K562 (cell line): ENCODE results near the gene LMLN. TPM values are rescaled to one million over a fixed set of nuclear protein-coding genes. Genes with fewer than 3 reads are reported as not detected.

Experiments
- DPF2 ChIP-seq: fragments of 450-650 bp; IDR thresholded peaks from 2 replicates; pipeline ENCODE4 v1.6.1; 2016
- ESRRA ChIP-seq: fragments of 450-650 bp; IDR thresholded peaks from 2 replicates; pipeline ENCODE4 v1.6.1; 2014; ENCODE audit warnings: low read depth, mild to moderate bottlenecking, moderate library complexity, borderline replicate concordance
- ETS2 ChIP-seq: IDR thresholded peaks from 2 replicates; pipeline ENCODE4 v1.6.1; 2016; ENCODE audit warnings: borderline replicate concordance, missing genetic modification characterization, mild to moderate bottlenecking, moderate library complexity, missing compliant biosample characterization; ENCODE audit not compliant: poor library complexity, severe bottlenecking
- KAT2B ChIP-seq: IDR thresholded peaks from one replicate; pipeline ENCODE4 v1.6.1; 2012; ENCODE audit warnings: low read depth, mild to moderate bottlenecking, control low read depth, inconsistent platforms, low read length, moderate library complexity
- MLLT1 ChIP-seq, 2 experiments: fragments of 450-650 bp; IDR thresholded peaks; 2 replicates each; pipeline ENCODE4 v1.6.1; 2016
- NFE2 ChIP-seq: IDR thresholded peaks from 2 replicates; pipeline ENCODE4 v1.6.1; 2014; ENCODE audit warnings: antibody characterized with exemption, low read depth
- POLR2G ChIP-seq: fragments of 200-400 bp; formaldehyde crosslinking; IDR thresholded peaks from 2 replicates; pipeline ENCODE4 v1.6.1; 2017; ENCODE audit warnings: low read depth, mild to moderate bottlenecking, antibody characterized with exemption, low read length, moderate library complexity
- RFX5 ChIP-seq: IDR thresholded peaks from 2 replicates; pipeline ENCODE4 v1.6.1; 2011; ENCODE audit warnings: low read depth, mild to moderate bottlenecking, improper control_type of control experiment, low read length
- SMARCB1 ChIP-seq: IDR thresholded peaks from 2 replicates; pipeline ENCODE4 v1.6.1; 2011; ENCODE audit warnings: improper control_type of control experiment, low read depth; ENCODE audit not compliant: insufficient read length
- SP1 ChIP-seq: sonication (generic); formaldehyde crosslinking; IDR thresholded peaks from 2 replicates; pipeline ENCODE4 v1.8.1; 2022; ENCODE audit warnings: mild to moderate bottlenecking, missing genetic modification reagents
- TCF3 ChIP-seq: sonication (generic); formaldehyde crosslinking; IDR thresholded peaks from 2 replicates; pipeline ENCODE4 v1.4.0; 2020; ENCODE audit warnings: mild to moderate bottlenecking, missing genetic modification reagents
- TEAD4 ChIP-seq, 2 experiments: sonication (generic) in 1 of 2; formaldehyde crosslinking in 1 of 2; IDR thresholded peaks; 2 replicates each; pipeline versions ENCODE4 v1.6.1 to v1.8.0; 2012 to 2022; ENCODE audit warnings: borderline replicate concordance in 1 of 2, inconsistent platforms in 1 of 2, low read length in 1 of 2, mild to moderate bottlenecking in 1 of 2, missing genetic modification reagents in 1 of 2
- ZC3H4 ChIP-seq: sonication (generic); formaldehyde crosslinking; IDR thresholded peaks from 2 replicates; pipeline ENCODE4 v1.9.0; 2021; ENCODE audit warnings: missing genetic modification reagents, borderline replicate concordance
- ZFP1 ChIP-seq: fragments of 450-650 bp; formaldehyde crosslinking; IDR thresholded peaks from 2 replicates; pipeline ENCODE4 v1.4.0; 2020; ENCODE audit warnings: mild to moderate bottlenecking, mixed read lengths
- ZHX1 ChIP-seq: fragments of 150-350 bp; conservative IDR thresholded peaks from 2 replicates; pipeline ENCODE4 v1.6.1; 2014; ENCODE audit warnings: low read length
- ZNF175 ChIP-seq: fragments of 200-800 bp; sonication (Bioruptor generic); IDR thresholded peaks from 2 replicates; pipeline ENCODE4 v1.6.1; 2016; ENCODE audit warnings: low read depth, mild to moderate bottlenecking, missing genetic modification characterization, missing compliant biosample characterization
- ZNF263 ChIP-seq: sonication (generic); formaldehyde crosslinking; IDR thresholded peaks from 2 replicates; pipeline ENCODE4 v1.8.0; 2022; ENCODE audit warnings: mild to moderate bottlenecking, missing genetic modification reagents, borderline replicate concordance
- ZNF347 ChIP-seq: fragments of 450-650 bp; formaldehyde crosslinking; IDR thresholded peaks from 2 replicates; pipeline ENCODE4 v1.4.0; 2020; ENCODE audit warnings: low read depth, mild to moderate bottlenecking, moderate library complexity
- ZNF655 ChIP-seq: fragments of 250-450 bp; sonication (Bioruptor Pico); IDR thresholded peaks from 2 replicates; pipeline ENCODE4 v1.5.0; 2021
- ZNF696 ChIP-seq: fragments of 250-450 bp; sonication (Bioruptor Pico); conservative IDR thresholded peaks from 2 replicates; pipeline ENCODE4 v1.4.0; 2020; ENCODE audit warnings: mild to moderate bottlenecking, moderate library complexity
- ZNF707 ChIP-seq: fragments of 250-450 bp; sonication (Bioruptor Pico); conservative IDR thresholded peaks from 2 replicates; pipeline ENCODE4 v1.8.0; 2022; ENCODE audit warnings: inconsistent platforms, mild to moderate bottlenecking, moderate library complexity
- ZNF77 ChIP-seq: fragments of 250-450 bp; sonication (Bioruptor Pico); IDR thresholded peaks from 2 replicates; pipeline ENCODE4 v1.5.0; 2020
- ZNF830 ChIP-seq: fragments of 250-450 bp; sonication (Bioruptor Pico); IDR thresholded peaks from 2 replicates; pipeline ENCODE4 v1.5.0; 2021; ENCODE audit warnings: mild to moderate bottlenecking
- polyA plus RNA-seq, 8 experiments: library from polyadenylated mRNA; depleted of rRNA in 4 of 8; stranded (reverse) in 5 of 8; unstranded in 3 of 8; fragments of >200 nt; fragmentation: Nextera tagmentation in 2 of 8; fragmentation: Illumina TruSeq in 1 of 8; extraction: Ambion mirVana in 2 of 8; extraction: Trizol in 1 of 8; gene quantifications; 2 replicates each; pipeline versions ENCODE4 v1.2.1 to v1.2.3, GENCODE V29; 2011 to 2014; ENCODE audit warnings: inconsistent platforms in 1 of 8, missing spikeins in 1 of 8
- total RNA-seq, 7 experiments: library from RNA; depleted of rRNA in 6 of 7; stranded (reverse); fragments of >200 nt in 6 of 7; fragmentation: Illumina TruSeq in 2 of 7; extraction: Trizol in 2 of 7; gene quantifications; 2 replicates each; pipeline versions ENCODE4 v1.2.1 to v1.2.3, GENCODE V29; 2011 to 2021; ENCODE audit warnings: low replicate concordance in 1 of 7

The LMLN gene
- total and polyA plus RNA-seq, 9 of the 15 experiments (the other 6 are each of a cell fraction or from before 2014, with no cell fraction given), result 2.2 to 15.9 (median 6.9) TPM

GRCh38 chr3:197960694-197961581, 921 bp downstream of the LMLN start (continued):
- TF ChIP-seq SMARCB1 (no peak), DPF2 (peak; percentile 68), ZFP1 (CRISPR knock-in tag) (no peak), TEAD4 (IDR thresholded peaks at IDR 0.05; ENCODE audit: low read length) (peak; percentile 4; the same call in 1 of the 2 replicates), TEAD4 (CRISPR knock-in tag; IDR thresholded peaks at IDR 0.05; ENCODE audit: borderline replicate concordance) (no peak), ESRRA (no peak), POLR2G (no peak), ZNF263 (no peak), ZNF347 (CRISPR knock-in tag) (no peak), ETS2 (no peak), ZNF655 (no peak), TCF3 (0 out of 2 replicates have a peak, but pooled peaks have one; percentile 34), MLLT1 (IDR thresholded peaks at IDR 0.05) (peak; percentile 5 to 39; a peak in 1 of 4 replicates), ZC3H4 (CRISPR knock-in tag) (peak; percentile 65; the same call in 1 of the 2 replicates), RFX5 (no peak), ZNF175 (CRISPR knock-in tag) (no peak), KAT2B (no peak), ZNF830 (CRISPR knock-in tag) (no peak), ZNF707 (CRISPR knock-in tag) (no peak), ZNF77 (no peak), NFE2 (no peak), ZNF696 (no peak), ZHX1 (no peak), SP1 (CRISPR knock-in tag) (no peak)
